ENCODE measurements around the gene ANO1. TPM values are rescaled to one million over a fixed set of nuclear protein-coding genes. Genes with fewer than 3 reads are reported as not detected.

ANO1 gene
- total RNA-seq, 1 donor from 2014 or later, result 0.70 TPM

DNA sequence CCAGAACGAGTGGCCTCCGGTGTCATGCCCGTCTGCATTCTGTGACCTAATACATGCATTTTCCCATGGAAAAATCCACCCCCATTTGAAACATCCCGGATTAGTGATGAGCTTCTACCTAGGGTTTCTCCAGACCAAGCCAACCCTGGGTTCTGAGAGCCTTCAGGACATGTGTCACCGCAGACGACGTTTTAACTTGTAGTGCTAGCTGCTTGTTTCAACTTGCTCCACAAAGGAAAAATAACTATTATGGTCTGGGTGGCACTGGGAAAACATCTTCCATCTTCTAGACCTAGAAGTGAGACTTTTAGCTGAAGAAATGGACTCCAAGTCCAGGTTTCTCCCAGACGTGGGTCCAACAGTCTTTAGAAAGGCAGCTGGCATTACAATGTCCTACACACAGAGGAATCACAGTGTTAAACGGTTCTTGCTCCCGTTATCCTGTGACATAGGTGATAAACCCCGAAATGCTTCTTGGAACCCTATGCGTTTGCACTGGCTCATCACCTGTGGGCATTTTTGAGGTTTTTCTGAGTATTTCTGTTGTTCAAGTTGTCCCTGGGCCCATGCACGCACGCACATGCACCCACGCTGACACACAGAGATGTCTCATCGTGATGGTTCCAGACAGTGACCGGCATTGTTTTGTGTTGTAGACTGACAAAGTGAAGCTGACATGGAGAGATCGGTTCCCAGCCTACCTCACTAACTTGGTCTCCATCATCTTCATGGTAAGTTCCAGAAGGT, 78.3 kb downstream of the ANO1 start:
- DNase-seq (ENCODE audit: extremely low read depth, low read depth, low spot score), result no peak

DNA sequence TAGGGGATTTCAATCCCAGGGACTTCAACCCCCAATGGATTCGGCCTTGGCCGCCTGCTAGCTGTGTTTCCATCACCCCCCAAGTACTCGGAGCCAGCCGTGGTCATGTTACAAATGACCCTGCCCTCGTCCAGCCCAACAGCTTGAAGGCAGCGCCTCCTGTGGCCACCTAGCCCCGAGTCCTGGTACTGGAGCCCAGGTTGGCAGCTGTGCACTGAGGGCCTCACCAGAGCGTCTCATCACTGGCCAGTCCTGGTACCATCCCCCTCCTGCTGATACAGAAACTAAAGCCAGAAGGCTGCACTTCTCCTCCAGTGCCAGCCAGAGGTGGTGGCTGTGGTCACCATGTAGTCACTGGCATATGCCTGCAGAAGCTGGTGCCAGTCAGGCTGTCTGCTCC, 80.1 kb downstream of the ANO1 start:
- DNase-seq (ENCODE audit: extremely low read depth, low read depth, low spot score), result no peak

DNA sequence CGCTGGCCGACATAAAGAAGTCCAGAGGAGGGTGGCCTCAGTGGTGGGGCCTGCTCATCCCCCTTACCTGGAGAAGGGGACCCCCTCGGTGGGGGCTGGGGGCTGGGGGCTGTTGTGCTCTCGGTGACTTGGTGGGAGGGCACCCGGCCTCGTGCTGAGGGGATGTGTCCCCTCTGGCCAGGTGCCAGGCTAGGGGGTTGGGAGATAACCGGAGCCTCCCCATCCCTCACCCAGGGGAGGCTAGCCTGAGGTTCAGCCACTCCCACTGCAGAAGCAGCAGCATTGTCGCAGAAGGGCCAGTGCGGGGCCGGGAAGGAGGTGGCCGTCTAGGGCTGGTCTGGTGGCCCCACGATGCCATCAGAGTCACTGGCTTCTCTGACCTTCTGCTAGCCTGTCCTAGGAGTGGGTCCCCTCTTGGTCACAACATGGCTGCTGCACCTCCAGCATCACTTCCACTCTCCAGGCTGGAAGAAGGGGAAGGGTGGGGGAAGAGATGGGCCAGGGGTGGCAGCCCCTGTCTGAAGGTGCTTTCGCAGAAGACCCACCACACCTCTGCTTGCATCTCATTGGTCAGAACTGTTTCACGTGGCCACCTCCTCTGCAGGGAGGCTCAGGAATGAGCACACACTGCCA, 80.8 kb downstream of the ANO1 start:
- DNase-seq (ENCODE audit: extremely low read depth, low read depth, low spot score), result no peak

DNA sequence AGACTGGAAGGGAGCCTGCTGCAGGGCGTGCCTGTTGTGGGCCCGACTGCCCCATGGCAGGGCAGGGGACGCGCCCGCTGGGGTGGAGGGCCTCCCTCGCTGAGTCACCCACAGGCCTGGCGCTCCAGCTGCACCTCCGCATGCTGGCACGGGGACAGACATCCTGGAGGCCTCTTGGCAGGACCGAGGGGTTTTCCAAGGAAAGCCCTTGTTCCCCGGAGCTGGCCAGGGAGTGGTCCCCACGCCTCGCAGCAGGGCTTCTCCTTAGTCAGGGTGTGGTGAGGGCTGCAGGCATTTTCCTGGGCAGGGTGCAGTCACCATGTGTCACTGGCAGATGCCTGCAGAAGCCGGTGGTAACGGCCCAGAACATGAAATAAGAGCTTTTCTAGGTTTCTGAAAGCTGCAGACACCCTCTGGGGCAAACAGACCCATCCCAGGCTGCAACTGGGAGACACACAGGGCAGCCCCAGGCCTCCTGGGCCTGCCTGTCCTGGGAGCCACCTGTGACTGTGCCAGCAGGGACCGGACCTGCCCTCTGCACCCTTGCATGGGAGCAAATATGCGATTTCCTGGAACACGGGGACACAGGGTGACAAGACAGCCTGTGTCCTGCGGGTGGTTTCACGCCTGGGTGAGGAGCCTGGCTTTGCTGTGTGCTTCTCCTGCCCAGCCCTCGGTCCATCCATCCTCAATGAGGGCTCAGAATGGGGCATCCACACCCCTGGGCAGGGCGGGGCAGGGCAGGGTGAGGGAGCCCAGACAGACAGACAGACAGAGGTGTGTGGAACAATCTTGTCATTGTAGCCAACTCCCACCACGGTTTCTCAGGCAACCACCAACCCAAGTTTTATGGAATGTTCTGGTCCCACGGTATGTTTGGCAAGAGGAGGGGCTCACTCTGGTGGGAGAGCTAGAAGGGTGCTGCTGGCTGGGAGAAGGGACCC, 81.8 kb downstream of the ANO1 start:
- DNase-seq (ENCODE audit: extremely low read depth, low read depth, low spot score), result no peak

GRCh38 chr11:70161043-70161625, 83.0 kb downstream of the ANO1 start:
- DNase-seq (ENCODE audit: extremely low read depth, low read depth, low spot score), result no peak

GRCh38 chr11:70164705-70165104, 86.6 kb downstream of the ANO1 start:
- DNase-seq (ENCODE audit: extremely low read depth, low read depth, low spot score), result no peak

GRCh38 chr11:70167120-70167519, 89.0 kb downstream of the ANO1 start:
- DNase-seq (ENCODE audit: extremely low read depth, low read depth, low spot score), result no peak

DNA sequence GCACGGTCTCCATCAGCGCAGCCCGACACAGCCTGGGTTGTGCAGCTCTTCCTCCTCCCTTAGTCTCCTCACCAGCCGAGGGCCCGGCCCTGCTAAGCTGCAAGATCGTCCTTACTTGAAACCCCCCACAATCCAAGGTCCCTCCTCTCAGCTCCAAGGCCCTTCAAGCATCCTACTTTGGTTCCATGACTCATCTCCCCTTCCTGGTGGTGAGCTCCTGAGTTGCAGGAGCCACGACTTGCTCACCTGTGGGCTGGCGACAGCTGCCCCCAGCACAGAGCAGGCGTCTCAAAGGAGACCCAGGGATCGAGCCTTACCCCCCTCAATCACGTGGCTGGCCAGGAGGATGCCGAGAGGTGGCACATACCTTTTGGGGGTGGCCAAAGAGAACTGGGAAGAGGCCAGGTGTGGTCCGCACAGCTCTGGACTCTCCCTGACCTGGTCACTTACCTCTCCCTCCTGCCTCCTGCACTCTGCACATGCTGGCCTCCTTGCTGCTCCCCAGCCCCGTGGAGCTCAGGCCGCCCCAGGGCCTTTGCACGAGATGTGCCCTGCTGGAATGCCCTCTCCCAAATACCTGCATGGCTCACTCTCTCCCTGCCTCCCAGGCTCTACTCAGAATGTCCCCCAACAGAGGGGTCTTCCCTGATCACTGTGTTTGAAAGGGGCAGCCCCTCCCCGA, 89.7 kb downstream of the ANO1 start:
- no peak for DNase-seq (ENCODE audit: extremely low read depth, low read depth, low spot score)

- DNase-seq (ENCODE audit: extremely low read depth, low read depth, low spot score), result no peak
Observed at GRCh38 chr11:70168405-70168754, 90.3 kb downstream of the ANO1 start.

DNA sequence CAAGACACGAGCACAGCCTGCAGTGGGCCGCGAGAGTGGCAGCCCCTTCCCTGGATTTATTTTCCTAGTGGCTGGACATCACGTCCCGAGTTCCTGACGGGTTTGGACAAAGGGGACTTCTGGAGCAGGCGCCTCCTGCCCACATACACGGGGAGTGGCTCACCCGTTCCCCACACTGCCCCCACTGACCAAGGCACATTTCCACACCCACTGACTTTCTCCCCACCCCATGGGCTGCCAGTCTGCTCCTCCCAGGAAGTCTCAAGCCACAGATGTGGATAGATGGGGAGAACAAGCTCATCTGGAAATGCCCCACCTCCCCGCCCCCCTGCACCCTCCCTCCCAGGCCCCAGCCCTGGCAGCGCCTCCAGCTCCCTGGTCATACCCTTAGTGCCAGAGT, 91.0 kb downstream of the ANO1 start:
- no peak for DNase-seq (ENCODE audit: extremely low read depth, low read depth, low spot score)

- no peak for DNase-seq (ENCODE audit: extremely low read depth, low read depth, low spot score)
Observed at GRCh38 chr11:70169632-70170031, 91.5 kb downstream of the ANO1 start.

GRCh38 chr11:70170596-70171210, 92.6 kb downstream of the ANO1 start:
- DNase-seq (ENCODE audit: extremely low read depth, low read depth, low spot score), result no peak

GRCh38 chr11:70173018-70173417, 94.9 kb downstream of the ANO1 start:
- no peak for DNase-seq (ENCODE audit: extremely low read depth, low read depth, low spot score)

GRCh38 chr11:70174547-70175235, 96.6 kb downstream of the ANO1 start:
- DNase-seq (ENCODE audit: extremely low read depth, low read depth, low spot score), result no peak

GRCh38 chr11:70175236-70175698, 97.2 kb downstream of the ANO1 start:
- DNase-seq (ENCODE audit: extremely low read depth, low read depth, low spot score), result no peak

DNA sequence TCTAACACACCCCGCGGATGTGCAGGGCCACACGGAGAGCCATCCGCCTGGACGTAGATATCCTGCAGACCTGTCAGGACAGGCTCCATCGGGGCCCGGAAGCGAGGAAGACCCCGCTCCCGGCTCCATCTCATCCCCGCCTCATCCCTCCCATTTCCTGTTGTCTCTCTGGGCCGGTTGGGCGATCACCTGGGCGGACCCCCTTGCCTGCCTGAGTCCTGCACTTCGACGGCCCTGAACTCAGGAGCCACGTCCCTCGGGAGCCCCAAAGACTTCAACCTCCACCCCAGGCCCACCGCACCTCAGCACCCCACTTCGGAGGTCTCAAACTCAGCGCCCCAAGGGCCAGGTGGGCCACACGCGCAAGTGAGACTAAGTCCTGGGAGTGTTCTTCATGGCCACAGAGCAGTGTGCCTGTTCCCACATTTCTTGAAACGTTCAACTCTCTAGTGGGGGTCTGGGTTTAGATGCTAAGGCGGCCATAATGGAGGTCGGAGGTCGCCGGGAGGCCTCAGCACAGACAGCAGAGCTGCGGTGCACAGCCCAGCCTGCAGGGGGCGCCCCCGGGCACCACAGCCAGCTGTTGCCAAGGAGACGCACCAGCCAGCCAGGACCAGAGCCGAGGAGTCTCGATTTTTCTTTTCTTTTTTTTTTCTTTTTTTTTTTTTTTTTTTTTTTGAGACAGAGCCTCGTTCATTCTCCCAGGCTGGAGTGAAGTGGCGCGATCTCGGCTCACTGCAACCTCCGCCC, 99.0 kb downstream of the ANO1 start:
- no peak for DNase-seq (ENCODE audit: extremely low read depth, low read depth, low spot score)

DNA sequence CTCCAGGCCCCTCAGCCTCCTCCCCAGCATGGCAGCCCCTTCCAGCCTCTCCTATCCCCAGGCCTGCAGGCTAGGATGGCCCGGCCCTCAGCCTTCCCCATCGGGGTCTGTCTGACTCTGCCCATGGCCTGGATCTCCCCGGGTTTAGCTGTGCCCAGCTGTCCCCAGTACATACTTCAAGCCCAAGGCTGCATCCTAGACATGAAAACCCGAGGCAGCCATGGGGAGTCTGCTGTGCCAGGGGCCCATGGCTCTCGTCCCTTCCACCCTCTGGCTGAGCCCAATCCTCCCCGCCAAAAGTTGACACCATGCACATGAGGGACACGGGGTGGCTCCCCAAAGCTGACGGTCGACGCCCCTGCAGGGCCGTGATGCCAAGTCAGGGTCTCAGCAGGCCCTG, 102.8 kb downstream of the ANO1 start:
- no peak for DNase-seq (ENCODE audit: extremely low read depth, low read depth, low spot score)

DNA sequence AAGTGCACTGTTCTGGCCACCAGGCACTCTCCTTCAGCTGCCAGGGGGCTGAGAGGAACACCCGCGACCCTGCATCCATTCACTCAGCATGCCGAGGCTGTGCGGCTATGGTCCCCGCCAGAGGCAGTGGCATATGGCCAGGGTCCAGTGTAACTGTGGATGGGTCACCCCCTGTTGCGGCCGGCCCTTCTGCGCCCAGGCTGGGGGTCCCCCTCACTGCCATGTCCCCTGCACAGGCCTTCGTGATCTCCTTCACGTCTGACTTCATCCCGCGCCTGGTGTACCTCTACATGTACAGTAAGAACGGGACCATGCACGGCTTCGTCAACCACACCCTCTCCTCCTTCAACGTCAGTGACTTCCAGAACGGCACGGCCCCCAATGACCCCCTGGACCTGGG, 104.1 kb downstream of the ANO1 start:
- DNase-seq (ENCODE audit: extremely low read depth, low read depth, low spot score), result no peak

GRCh38 chr11:70183032-70183431, 104.9 kb downstream of the ANO1 start:
- DNase-seq (ENCODE audit: extremely low read depth, low read depth, low spot score), result no peak
